Measurements from ENCODE around the gene ZMYM4. TPM values are rescaled to one million over a fixed set of nuclear protein-coding genes. Genes with fewer than 3 reads are reported as not detected.

The ZMYM4 gene
- total and polyA plus RNA-seq, 11 donors: 8.0 to 44.3 (median 32.2) TPM

DNA sequence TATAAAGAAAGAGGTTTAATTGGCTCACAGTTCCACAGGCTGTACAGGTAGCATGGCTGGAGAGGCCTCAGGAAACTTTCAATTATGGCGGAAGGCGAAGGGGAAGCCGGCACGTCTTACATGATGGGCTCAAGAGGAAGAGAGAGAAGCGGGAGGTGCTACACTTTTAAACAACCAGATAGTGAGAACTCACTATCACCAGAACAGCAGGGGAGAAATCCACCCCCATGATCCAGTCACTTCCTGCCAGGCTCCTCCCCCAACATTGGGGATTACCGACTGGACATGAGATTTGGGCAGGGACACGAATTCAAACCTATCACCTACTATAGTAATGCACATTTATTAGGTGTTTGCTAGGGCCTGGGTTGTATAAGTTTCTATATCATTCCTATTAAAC lies 117.8 kb downstream of the ZMYM4 start:
- Histone ChIP-seq H3K9me3 (no peaks in the 10 kb centered on the region), H3K4me1 (no peaks in the 10 kb centered on the region), H3K27me3 (no peaks in the 10 kb centered on the region), H3K36me3 (peaks cover 0 to 90% (median 62%) of the 10 kb centered on the region in 9 donors), H3K4me3 (no peak overlapping the region), H3K27ac (no peak overlapping the region)
- intact Hi-C loops (cut with DNase I): loop anchor here in 1 of 10 donors (10.0 kb wide), 1 partner anchor 191 kb away; the partner anchor contains the start of gene SFPQ
- WGBS, 4 donors: 91 to 94% (median 92%) methylated on average over 7 of the region's 7 CpGs
- ATAC-seq (no peak), DNase-seq (no peak)
- no peak for TF ChIP-seq CTCF (IDR thresholded peaks at IDR 0.05)

DNA sequence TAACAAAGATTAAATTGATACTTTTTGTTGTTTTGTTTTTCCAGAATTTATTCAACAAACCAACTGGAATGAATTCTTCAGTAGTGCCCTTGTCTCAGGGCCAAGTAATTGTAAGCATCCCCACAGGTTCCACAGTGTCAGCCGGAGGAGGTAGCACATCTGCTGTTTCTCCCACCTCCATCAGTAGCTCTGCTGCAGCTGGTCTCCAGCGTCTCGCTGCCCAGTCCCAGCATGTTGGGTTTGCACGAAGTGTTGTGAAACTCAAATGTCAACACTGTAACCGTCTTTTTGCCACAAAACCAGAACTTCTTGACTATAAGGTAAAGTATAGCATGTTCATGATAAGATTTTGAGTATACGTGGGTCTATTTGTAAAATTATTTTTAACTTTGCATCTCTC lies 118.5 kb downstream of the ZMYM4 start:
- WGBS, 4 donors: 85 to 92% (median 88%) methylated on average over 6 of the region's 6 CpGs
- DNase-seq (no peak), ATAC-seq (no peak)
- no peak for TF ChIP-seq CTCF (IDR thresholded peaks at IDR 0.05)
- no peak for TF ChIP-seq POLR2A (IDR thresholded peaks at IDR 0.05)
- Histone ChIP-seq H3K27me3 (no peaks in the 10 kb centered on the region), H3K9me3 (no peaks in the 10 kb centered on the region), H3K27ac (no peak overlapping the region), H3K4me3 (no peak overlapping the region), H3K4me1 (no peaks in the 10 kb centered on the region), H3K36me3 (peaks cover 0 to 90% (median 64%) of the 10 kb centered on the region in 9 donors)
- intact Hi-C loops (cut with DNase I): loop anchor here in 1 of 10 donors (10.0 kb wide), 1 partner anchor 192 kb away; the partner anchor contains the start of gene SFPQ

- intact Hi-C loops (cut with DNase I): loop anchor here in 1 of 10 donors (10.0 kb wide), 1 partner anchor 216 kb away; no protein-coding TSS in a partner anchor
- no peak for TF ChIP-seq POLR2A (IDR thresholded peaks at IDR 0.05)
- TF ChIP-seq CTCF (IDR thresholded peaks at IDR 0.05): no peak
- Histone ChIP-seq H3K9me3 (no peaks in the 10 kb centered on the region), H3K27ac (no peak overlapping the region), H3K27me3 (no peaks in the 10 kb centered on the region), H3K4me3 (no peak overlapping the region), H3K4me1 (no peaks in the 10 kb centered on the region), H3K36me3 (peaks cover 0 to 99% (median 91%) of the 10 kb centered on the region in 9 donors)
- ATAC-seq (no peak), DNase-seq (no peak)
- WGBS, 4 donors: 88 to 92% (median 89%) methylated on average over 10 of the region's 10 CpGs
These were observed 122.3 kb downstream of the ZMYM4 start for GRCh38 chr1:35390600-35391494.

DNA sequence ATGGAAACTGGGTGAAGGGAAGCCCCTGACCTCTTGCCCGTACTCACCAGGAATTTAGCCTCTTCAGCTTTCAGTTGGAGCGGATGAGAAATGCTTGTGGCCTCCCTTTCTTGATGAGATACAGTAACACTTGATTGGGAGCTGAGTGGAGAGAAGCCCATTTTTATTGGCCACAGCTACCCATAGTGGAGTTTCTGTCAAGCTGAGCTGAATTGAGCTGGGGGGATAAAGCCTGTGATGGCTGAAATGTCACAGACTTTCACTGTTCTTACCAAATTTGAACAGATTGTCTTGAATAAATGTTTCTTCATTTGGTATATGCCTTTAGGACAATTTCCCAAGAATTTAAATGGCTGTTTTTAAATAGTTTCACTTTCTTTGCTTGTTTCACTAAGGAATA lies 125.9 kb downstream of the ZMYM4 start:
- 89 to 97% (median 92%) methylated on average over 2 of the region's 2 CpGs for WGBS, 4 donors
- H3K9me3 ChIP-seq: no peaks in the 10 kb centered on the region
- no peak overlapping the region for H3K27ac ChIP-seq
- DNase-seq (no peak), ATAC-seq (no peak)
- intact Hi-C loops (cut with DNase I): loop anchor here in 1 of 10 donors (10.0 kb wide), 1 partner anchor 220 kb away; no protein-coding TSS in a partner anchor
- H3K4me3 ChIP-seq: no peak overlapping the region
- no peaks in the 10 kb centered on the region for H3K27me3 ChIP-seq
- H3K36me3 ChIP-seq: peaks cover 0 to 100% (median 92%) of the 10 kb centered on the region in 9 donors
- TF ChIP-seq POLR2A (IDR thresholded peaks at IDR 0.05) (no peak), CTCF (IDR thresholded peaks at IDR 0.05) (no peak)
- no peaks in the 10 kb centered on the region for H3K4me1 ChIP-seq
